ENCODE measurements around the gene LIN37. TPM values are rescaled to one million over a fixed set of nuclear protein-coding genes. Genes with fewer than 3 reads are reported as not detected.

The LIN37 gene
- total RNA-seq, 1 donor from 2014 or later = 11.9 TPM

DNA sequence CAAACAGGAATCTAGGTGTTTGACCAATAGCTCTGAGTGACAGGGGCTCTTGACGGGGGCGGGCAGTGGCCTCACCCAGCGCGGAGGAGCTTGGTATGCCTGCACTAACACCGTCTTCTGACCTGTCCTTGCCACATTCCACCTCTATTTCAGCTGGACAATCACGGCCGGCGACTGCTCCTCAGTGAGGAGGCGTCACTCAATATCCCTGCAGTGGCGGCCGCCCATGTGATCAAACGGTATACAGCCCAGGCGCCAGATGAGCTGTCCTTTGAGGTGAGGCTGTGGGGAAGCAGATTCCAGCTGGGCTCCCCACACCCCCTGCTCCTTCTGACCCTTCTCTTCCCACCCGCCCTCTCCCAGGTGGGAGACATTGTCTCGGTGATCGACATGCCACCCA lies 31.7 kb downstream of the LIN37 start:
- peaks cover 16% of the 10 kb centered on the region for H3K4me1 Mint-ChIP-seq (ENCODE audit: low read depth)
- H3K27me3 Mint-ChIP-seq (ENCODE audit: low read depth) = no peaks in the 10 kb centered on the region
- TF ChIP-seq, protein P1, sequence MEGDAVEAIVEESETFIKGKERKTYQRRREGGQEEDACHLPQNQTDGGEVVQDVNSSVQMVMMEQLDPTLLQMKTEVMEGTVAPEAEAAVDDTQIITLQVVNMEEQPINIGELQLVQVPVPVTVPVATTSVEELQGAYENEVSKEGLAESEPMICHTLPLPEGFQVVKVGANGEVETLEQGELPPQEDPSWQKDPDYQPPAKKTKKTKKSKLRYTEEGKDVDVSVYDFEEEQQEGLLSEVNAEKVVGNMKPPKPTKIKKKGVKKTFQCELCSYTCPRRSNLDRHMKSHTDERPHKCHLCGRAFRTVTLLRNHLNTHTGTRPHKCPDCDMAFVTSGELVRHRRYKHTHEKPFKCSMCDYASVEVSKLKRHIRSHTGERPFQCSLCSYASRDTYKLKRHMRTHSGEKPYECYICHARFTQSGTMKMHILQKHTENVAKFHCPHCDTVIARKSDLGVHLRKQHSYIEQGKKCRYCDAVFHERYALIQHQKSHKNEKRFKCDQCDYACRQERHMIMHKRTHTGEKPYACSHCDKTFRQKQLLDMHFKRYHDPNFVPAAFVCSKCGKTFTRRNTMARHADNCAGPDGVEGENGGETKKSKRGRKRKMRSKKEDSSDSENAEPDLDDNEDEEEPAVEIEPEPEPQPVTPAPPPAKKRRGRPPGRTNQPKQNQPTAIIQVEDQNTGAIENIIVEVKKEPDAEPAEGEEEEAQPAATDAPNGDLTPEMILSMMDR (IDR thresholded peaks at IDR 0.05) = no peak
- no peak for DNase-seq (ENCODE audit: low spot score)
- no peak overlapping the region for H3K4me3 Mint-ChIP-seq (ENCODE audit: unreplicated experiment)
- no peaks in the 10 kb centered on the region for H3K9me3 Mint-ChIP-seq (ENCODE audit: low read depth)
- no peak overlapping the region for H3K27ac Mint-ChIP-seq (ENCODE audit: unreplicated experiment)
- H3K36me3 Mint-ChIP-seq (ENCODE audit: low read depth) = peaks cover 3% of the 10 kb centered on the region

DNA sequence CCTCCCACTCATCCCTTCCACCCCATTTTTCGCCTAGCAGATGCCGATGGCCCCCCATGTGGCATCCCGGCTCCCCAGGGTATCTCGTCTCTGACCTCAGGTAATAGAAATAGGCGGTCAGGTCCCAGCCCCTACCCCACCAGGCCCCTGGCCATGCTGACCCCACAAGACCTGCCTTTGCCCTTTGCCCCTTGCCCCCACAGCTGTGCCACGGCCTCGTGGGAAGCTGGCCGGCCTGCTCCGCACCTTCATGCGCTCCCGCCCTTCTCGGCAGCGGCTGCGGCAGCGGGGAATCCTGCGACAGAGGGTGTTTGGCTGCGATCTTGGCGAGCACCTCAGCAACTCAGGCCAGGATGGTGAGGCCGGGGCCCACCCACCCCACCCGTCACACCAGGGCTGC lies 32.3 kb downstream of the LIN37 start:
- Mint-ChIP-seq H3K36me3 (ENCODE audit: low read depth) (peaks cover 3% of the 10 kb centered on the region), H3K27me3 (ENCODE audit: low read depth) (no peaks in the 10 kb centered on the region), H3K4me3 (ENCODE audit: unreplicated experiment) (no peak overlapping the region), H3K4me1 (ENCODE audit: low read depth) (peaks cover 14% of the 10 kb centered on the region), H3K9me3 (ENCODE audit: low read depth) (no peaks in the 10 kb centered on the region), H3K27ac (ENCODE audit: unreplicated experiment) (no peak overlapping the region)
- no peak for DNase-seq (ENCODE audit: low spot score)
- TF ChIP-seq, protein P1 (IDR thresholded peaks at IDR 0.05) = no peak

DNA sequence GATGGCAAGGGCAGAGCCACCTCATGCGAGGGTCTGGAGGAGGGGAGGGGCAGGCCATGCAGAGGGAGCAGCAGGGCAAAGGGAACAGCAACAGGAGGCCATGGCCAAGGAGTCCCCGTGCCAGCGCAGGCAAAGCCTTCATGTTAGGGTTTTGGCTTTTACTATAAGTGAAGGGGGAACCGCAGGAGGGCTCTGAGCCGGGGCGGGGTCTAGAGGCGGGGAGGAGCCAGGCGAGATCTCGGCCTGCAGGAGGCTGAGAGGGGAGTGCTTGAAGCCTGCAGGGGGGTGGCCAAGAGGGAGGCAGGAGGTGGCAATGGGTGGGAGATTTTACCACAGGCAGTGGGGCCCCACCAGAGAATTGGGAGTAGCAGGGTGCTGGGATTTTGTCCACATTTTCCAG lies 33.3 kb downstream of the LIN37 start:
- H3K9me3 Mint-ChIP-seq (ENCODE audit: low read depth) = no peaks in the 10 kb centered on the region
- H3K4me1 Mint-ChIP-seq (ENCODE audit: low read depth) = peaks cover 5% of the 10 kb centered on the region
- DNase-seq (ENCODE audit: low spot score) = no peak
- H3K36me3 Mint-ChIP-seq (ENCODE audit: low read depth) = peaks cover 3% of the 10 kb centered on the region
- H3K27me3 Mint-ChIP-seq (ENCODE audit: low read depth) = no peaks in the 10 kb centered on the region
- H3K4me3 Mint-ChIP-seq (ENCODE audit: unreplicated experiment) = no peak overlapping the region
- TF ChIP-seq, protein P1 (IDR thresholded peaks at IDR 0.05) = no peak
- no peak overlapping the region for H3K27ac Mint-ChIP-seq (ENCODE audit: unreplicated experiment)

DNA sequence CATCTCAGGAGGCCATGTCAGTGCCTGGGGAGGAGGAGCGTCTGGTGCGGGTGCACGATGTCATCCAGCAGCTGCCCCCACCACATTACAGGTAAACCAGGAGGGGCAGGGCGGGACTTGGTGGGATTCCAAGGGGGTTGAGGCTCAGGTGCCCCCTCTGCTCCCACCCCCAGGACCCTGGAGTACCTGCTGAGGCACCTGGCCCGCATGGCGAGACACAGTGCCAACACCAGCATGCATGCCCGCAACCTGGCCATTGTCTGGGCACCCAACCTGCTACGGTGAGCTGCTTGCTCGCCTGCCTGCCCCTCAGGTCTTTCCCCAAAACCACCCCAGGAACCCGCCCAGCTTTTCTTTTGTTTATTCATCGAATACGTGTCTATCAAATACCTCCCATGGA lies 34.2 kb downstream of the LIN37 start:
- Mint-ChIP-seq H3K4me1 (ENCODE audit: low read depth) (no peaks in the 10 kb centered on the region), H3K36me3 (ENCODE audit: low read depth) (peaks cover 3% of the 10 kb centered on the region), H3K27me3 (ENCODE audit: low read depth) (no peaks in the 10 kb centered on the region), H3K9me3 (ENCODE audit: low read depth) (no peaks in the 10 kb centered on the region), H3K4me3 (ENCODE audit: unreplicated experiment) (no peak overlapping the region), H3K27ac (ENCODE audit: unreplicated experiment) (no peak overlapping the region)
- TF ChIP-seq, protein P1 (IDR thresholded peaks at IDR 0.05) = no peak
- DNase-seq (ENCODE audit: low spot score) = no peak

DNA sequence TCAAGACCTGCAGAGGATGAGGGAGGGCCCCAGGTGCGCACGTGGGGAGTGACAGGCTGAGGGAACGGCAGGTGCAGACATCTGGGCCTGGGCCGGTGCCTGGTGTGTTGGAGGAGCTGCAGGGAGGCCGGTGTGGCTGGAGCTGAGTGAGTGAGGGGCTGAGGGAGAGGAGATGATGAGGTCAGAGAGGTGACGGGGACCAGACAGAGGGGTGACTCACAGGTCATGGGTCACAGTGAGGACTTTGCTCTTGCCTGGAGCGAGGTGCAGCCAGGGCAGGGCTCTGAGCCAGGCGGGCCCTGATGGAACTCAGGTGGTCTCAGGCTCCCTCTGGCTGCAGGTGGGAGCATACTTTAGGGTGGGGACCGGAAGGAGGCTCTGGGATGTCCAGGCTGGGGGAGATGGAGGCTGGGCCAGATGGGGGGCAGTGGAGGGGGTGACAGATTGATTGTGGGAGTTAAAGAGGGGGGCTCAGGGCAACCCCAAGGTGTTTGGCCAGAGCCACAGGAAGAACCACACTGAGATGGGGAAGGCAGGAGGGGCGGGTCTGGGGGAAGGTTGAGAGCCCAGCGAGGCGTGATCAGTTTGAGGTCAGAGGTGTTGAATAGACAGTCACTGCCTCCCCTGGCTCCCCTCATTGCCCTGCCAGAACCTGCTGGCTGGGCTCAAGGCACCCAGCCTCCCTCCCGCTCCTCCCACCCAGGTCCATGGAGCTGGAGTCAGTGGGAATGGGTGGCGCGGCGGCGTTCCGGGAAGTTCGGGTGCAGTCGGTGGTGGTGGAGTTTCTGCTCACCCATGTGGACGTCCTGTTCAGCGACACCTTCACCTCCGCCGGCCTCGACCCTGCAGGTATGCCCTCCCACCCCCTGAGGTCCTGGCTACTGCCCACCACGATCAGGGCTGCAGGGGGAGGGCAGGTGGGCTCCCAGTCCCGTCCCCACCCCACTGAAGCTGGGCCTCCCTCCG lies 35.4 kb downstream of the LIN37 start:
- Mint-ChIP-seq H3K4me1 (ENCODE audit: low read depth) (no peaks in the 10 kb centered on the region), H3K27me3 (ENCODE audit: low read depth) (no peaks in the 10 kb centered on the region), H3K9me3 (ENCODE audit: low read depth) (no peaks in the 10 kb centered on the region), H3K27ac (ENCODE audit: unreplicated experiment) (no peak overlapping the region), H3K36me3 (ENCODE audit: low read depth) (peaks cover 3% of the 10 kb centered on the region), H3K4me3 (ENCODE audit: unreplicated experiment) (no peak overlapping the region)
- no peak for DNase-seq (ENCODE audit: low spot score)
- TF ChIP-seq, protein P1 (IDR thresholded peaks at IDR 0.05) = no peak
